GM19467 (cell line): ENCODE results near the gene HSPA1B.
A peak's percentile ranks its signal among the peaks of the same experiment; 100 is the strongest.
"Not testable (repeated sequence)": the region's sequence is repeated elsewhere in the genome, so short reads cannot be mapped to it uniquely, and the experiment has no call there.

Experiments used
- ATAC-seq: cut with Tn5 transposase; IDR thresholded peaks from one replicate; pipeline ENCODE4 v1.9.1; 2021; ENCODE audit warnings: mild to moderate bottlenecking, moderate library complexity; ENCODE audit not compliant: unreplicated experiment

The HSPA1B gene

GRCh38 chr6:31825553-31825952 is 2.0 kb upstream of the HSPA1B start:
- no peak for ATAC-seq

GRCh38 chr6:31826793-31827285 is 699 bp upstream of the HSPA1B start:
- ATAC-seq = peak; percentile 16

GRCh38 chr6:31829633-31830283 is 2.2 kb downstream of the HSPA1B start:
- no peak for ATAC-seq

- ATAC-seq = no peak
These were observed 3.4 kb downstream of the HSPA1B start for GRCh38 chr6:31830886-31831335.

GRCh38 chr6:31831350-31832215 is 4.0 kb downstream of the HSPA1B start:
- no peak for ATAC-seq

- ATAC-seq = peak; percentile 41
These were observed 7.1 kb downstream of the HSPA1B start for GRCh38 chr6:31834367-31835250.

DNA sequence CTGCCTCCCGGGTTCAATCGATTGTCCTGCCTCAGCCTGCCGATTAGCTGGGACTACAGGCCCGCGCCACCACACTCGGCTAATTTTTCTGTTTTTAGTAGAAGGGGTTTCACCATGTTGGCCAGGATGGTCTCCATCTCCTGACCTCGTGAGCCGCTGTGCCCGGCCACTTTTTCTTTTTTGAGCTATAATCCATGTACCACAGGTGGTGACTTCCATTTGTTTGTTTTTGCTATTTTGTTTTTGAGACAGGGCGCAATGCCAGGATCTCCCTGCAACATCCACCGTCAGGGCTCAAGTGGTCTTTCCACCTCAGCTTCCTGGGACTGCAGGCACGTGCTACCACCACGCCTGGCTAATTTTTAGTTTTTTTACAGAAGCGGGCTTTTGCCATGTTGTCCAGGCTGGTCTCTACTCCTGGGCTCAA is 8.5 kb downstream of the HSPA1B start:
- ATAC-seq = no peak

DNA sequence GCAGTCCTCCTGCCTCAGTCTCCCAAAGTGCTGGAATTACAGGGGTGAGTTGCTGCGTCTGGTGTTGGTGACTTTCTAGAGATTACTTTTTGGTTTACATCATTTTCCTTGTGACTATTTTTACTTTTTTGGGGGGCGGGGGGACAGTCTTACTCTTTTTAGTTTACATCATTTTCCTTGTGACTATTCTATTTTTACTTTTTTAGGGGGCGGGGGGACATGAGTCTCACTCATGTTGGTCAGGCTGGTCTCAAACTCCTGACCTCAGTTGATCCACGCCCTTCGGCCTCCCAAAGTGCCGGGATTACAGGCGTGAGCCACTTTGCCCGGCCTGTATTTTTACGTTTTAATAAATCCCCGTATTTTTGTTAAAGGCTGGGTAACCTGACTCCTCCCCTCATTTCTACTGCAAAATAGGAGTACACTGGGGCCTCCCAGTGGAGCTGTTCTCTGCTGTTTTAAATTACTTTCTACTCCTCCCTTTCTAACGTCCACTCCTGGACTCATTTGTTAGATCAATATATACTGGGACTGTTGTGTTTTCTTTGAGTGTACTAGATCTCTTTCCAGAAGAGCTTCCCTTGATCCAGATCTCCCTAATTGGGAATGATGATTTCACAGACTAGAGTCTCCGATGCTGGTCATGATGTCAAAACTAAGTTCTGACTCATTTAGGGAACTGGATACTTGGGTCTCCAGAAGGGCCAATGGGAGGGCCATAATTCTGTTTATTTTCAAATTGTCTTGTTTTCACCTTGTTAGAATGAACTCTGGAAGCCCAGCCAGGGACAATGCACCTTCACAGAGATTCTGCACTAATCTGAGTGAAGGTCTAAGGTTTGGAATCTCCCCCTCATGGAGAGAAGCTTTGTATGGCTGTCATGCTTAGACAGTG is 9.2 kb downstream of the HSPA1B start:
- no peak for ATAC-seq

- no peak for ATAC-seq
These were observed 10.0 kb downstream of the HSPA1B start for GRCh38 chr6:31837369-31838113.

DNA sequence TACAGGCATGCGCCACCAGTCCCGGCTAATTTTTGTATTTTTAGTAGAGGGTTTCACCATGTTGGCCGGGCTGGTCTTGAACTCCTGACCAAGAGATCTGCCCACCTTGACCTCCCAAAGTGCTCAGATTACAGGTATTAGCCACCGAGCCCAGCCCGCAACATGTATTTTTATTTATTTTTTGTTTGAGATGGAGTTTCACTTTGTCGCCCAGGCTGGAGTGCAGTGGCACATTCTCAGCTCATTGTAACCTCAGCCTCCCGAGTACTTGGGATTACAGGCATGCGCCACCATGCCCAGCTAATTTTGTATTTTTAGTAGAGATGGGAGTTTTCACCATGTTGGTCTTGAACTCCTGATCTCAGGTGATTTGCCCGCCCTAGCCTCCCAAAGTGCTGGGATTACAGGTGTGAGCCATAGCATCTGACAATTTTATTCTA is 10.6 kb downstream of the HSPA1B start:
- ATAC-seq = not testable (repeated sequence)

DNA sequence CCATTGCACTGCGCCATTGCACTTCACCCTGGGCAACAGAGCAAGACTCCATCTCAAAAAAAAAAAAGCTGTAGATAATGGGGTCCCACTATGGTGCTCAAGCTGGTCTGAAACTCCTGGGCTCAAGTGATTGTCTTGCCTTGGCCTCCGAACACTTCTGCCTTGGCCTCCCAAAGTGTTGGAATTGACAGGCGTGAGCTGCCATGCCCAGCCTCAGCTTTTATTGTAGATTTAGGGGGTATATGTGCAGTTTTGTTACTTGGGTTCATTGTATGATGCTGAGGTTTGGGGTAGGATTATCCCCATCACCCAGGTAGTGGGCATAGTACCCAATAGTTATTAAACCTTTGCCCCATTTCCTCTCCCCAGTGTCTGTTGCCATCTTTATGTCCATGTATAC is 11.4 kb downstream of the HSPA1B start:
- ATAC-seq = no peak

DNA sequence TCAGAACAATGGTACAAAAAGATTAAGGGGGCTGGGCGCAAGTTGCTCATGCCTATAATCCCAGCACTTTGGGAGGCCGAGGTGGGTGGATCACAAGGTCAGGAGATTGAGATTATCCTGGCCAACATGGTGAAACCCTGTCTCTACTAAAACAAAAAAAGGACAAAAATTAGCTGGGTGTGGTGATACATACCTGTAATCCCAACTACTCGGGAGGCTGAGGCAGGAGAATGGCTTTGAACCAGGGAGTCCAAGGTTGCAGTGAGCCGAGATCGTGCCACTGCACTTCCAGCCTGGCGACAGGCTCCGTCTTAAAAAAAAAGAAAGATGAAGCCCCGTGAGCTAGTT is 12.2 kb downstream of the HSPA1B start:
- not testable (repeated sequence) for ATAC-seq

- ATAC-seq = no peak
These were observed 14.5 kb downstream of the HSPA1B start for GRCh38 chr6:31842053-31842452.

- ATAC-seq = no peak
These were observed 17.0 kb downstream of the HSPA1B start for GRCh38 chr6:31844507-31844906.

- ATAC-seq = no peak
These were observed 19.9 kb downstream of the HSPA1B start for GRCh38 chr6:31847276-31847978.

GRCh38 chr6:31850765-31851484 is 23.4 kb downstream of the HSPA1B start:
- no peak for ATAC-seq

DNA sequence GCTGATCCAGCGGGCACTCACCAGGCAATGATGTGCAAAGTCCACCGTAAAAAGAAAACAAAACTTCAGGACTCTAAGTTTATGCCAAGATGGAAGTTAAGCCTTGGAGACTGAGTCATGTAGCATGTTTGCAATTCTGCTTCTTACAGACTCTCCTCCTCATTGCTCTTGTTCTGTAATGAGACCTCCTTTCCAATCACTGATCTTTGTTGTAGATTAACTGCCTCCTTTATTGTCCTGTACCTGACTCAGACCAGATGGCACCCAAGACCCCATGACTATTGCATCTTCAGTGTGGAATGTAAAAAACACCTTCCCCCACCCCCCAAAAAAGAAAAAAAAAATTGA is 23.9 kb downstream of the HSPA1B start:
- no peak for ATAC-seq
